Measurements from ENCODE around the gene PIP4K2A. TPM values are rescaled to one million over a fixed set of nuclear protein-coding genes. Genes with fewer than 3 reads are reported as not detected.

PIP4K2A gene
- total RNA-seq, 1 donor from 2014 or later, result 22.4 TPM

DNA sequence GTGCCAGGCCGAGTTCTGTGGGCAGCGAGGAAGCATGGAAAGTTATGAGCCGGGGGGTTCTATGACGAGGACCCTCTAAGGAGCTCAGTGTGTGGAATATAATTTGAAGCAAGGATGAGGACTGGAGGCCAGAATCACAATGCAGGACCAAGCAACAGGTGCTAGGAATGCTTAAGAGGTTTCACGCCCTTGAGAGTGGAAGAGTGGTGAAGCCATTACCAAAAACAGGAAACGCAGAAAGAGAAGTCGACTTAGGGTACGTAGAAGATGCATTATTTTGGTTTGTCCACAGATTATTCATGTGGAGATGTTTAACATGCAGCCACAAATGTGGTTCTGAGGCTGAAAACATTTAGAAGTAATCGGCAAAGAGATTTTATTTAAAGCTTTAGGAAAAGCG lies 78.7 kb downstream of the PIP4K2A start:
- DNase-seq (ENCODE audit: low spot score, unreplicated experiment), result no peak
- H3K27me3 Mint-ChIP-seq, result no peaks in the 10 kb centered on the region
- H3K36me3 Mint-ChIP-seq (ENCODE audit: insufficient read depth), result peaks cover 1% of the 10 kb centered on the region
- no peak overlapping the region for H3K4me3 Mint-ChIP-seq (ENCODE audit: low read depth)
- no peaks in the 10 kb centered on the region for H3K9me3 Mint-ChIP-seq (ENCODE audit: low read depth)
- TF ChIP-seq, protein P1, sequence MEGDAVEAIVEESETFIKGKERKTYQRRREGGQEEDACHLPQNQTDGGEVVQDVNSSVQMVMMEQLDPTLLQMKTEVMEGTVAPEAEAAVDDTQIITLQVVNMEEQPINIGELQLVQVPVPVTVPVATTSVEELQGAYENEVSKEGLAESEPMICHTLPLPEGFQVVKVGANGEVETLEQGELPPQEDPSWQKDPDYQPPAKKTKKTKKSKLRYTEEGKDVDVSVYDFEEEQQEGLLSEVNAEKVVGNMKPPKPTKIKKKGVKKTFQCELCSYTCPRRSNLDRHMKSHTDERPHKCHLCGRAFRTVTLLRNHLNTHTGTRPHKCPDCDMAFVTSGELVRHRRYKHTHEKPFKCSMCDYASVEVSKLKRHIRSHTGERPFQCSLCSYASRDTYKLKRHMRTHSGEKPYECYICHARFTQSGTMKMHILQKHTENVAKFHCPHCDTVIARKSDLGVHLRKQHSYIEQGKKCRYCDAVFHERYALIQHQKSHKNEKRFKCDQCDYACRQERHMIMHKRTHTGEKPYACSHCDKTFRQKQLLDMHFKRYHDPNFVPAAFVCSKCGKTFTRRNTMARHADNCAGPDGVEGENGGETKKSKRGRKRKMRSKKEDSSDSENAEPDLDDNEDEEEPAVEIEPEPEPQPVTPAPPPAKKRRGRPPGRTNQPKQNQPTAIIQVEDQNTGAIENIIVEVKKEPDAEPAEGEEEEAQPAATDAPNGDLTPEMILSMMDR (IDR thresholded peaks at IDR 0.05; ENCODE audit: unreplicated experiment), result no peak
- peaks cover 7% of the 10 kb centered on the region for H3K4me1 Mint-ChIP-seq (ENCODE audit: low read depth)
- H3K27ac Mint-ChIP-seq, result no peak overlapping the region

DNA sequence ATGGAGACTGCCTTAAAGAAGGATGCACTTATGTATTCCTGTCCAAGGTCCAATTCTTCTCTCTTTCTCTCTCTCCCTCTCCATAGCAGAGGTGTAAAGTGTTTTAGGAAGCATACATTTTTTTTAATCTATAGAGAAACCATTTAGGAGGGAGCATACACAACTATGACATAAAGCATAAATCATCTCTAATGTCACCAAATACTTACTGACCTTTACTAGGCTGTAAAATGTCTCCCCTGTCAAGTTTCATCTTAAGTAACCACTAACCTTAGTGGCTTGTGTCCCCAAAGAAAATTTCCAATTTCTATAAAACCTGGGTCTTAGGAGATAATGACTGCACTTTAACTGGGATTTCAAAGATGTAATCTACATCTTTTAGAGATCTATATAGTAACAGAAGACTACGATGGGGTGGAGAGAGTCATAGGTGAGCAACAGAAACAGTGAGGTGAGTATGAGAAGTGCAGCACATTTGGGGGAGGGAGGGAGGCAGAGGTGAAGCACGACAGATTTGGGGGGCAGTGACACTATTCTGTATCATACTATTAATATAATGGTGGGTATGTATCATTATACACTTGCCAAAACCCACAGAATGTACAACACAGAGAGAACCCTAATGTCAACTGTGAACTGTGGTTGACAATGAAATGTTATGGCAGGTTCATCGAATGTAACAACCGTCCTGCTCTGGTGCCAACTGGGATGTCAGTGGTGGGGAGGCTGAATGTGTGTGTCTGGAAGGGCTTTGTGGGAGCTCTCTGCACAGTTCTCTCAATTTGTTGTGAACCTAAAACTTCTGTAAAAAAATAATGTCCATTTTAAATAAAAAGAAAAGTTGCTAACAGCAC lies 79.5 kb downstream of the PIP4K2A start:
- H3K36me3 Mint-ChIP-seq (ENCODE audit: insufficient read depth), result peaks cover 2% of the 10 kb centered on the region
- TF ChIP-seq, protein P1 (IDR thresholded peaks at IDR 0.05; ENCODE audit: unreplicated experiment), result no peak

DNA sequence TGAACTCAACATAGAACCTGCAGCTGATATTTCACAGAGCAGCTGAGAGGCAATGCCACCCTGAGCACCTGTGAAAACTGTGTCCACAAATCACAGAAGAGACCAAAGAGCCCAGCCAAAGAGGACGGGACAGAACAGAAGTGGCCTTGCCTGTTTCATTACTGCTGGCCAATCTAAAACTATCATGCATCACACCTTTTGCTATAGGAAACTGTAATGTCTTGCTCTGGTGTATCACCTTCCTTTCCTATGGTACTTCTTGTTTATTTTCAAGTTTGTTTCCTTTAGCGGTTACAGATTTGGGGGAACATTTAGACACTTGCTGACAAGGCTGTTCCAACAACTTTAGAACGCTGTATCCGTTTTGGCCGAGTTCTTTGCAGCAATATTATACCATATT lies 80.3 kb downstream of the PIP4K2A start:
- Mint-ChIP-seq H3K36me3 (ENCODE audit: insufficient read depth) (peaks cover 2% of the 10 kb centered on the region), H3K9me3 (ENCODE audit: low read depth) (peaks cover under 1% of the 10 kb centered on the region), H3K4me1 (ENCODE audit: low read depth) (peaks cover 8% of the 10 kb centered on the region), H3K4me3 (ENCODE audit: low read depth) (no peak overlapping the region), H3K27me3 (no peaks in the 10 kb centered on the region), H3K27ac (no peak overlapping the region)
- DNase-seq (ENCODE audit: low spot score, unreplicated experiment), result no peak
- TF ChIP-seq, protein P1 (IDR thresholded peaks at IDR 0.05; ENCODE audit: unreplicated experiment), result no peak

More for the DNA sequence above, 79.5 kb downstream of the PIP4K2A start:
- no peak for DNase-seq (ENCODE audit: low spot score, unreplicated experiment)
- no peak overlapping the region for H3K4me3 Mint-ChIP-seq (ENCODE audit: low read depth)
- peaks cover 8% of the 10 kb centered on the region for H3K4me1 Mint-ChIP-seq (ENCODE audit: low read depth)
- H3K27me3 Mint-ChIP-seq, result no peaks in the 10 kb centered on the region
- H3K9me3 Mint-ChIP-seq (ENCODE audit: low read depth), result no peaks in the 10 kb centered on the region
- no peak overlapping the region for H3K27ac Mint-ChIP-seq

DNA sequence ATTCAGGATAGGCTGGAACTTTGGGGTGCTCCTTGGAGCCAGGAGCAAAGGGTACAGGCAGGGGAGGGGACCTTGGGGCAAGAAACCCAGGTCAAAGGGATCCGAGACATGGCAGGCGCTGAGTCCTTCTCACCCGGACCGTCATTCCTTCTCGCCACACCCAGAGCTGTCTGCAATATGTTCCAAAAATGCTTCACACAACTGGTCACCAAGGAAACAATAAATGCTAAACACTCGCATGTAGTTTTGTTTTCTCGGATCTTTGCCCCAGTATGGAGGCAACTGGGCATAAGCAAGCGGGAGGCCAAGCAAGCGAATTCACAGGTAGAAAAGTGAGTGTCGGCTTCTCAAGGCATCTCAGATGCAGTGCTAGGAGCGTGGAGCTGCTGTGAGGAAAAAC lies 80.8 kb downstream of the PIP4K2A start:
- no peaks in the 10 kb centered on the region for H3K27me3 Mint-ChIP-seq
- H3K4me1 Mint-ChIP-seq (ENCODE audit: low read depth), result peaks cover 8% of the 10 kb centered on the region
- no peak for DNase-seq (ENCODE audit: low spot score, unreplicated experiment)
- H3K36me3 Mint-ChIP-seq (ENCODE audit: insufficient read depth), result peaks cover 2% of the 10 kb centered on the region
- no peak overlapping the region for H3K27ac Mint-ChIP-seq
- no peak overlapping the region for H3K4me3 Mint-ChIP-seq (ENCODE audit: low read depth)
- TF ChIP-seq, protein P1 (IDR thresholded peaks at IDR 0.05; ENCODE audit: unreplicated experiment), result no peak
- peaks cover 3% of the 10 kb centered on the region for H3K9me3 Mint-ChIP-seq (ENCODE audit: low read depth)

DNA sequence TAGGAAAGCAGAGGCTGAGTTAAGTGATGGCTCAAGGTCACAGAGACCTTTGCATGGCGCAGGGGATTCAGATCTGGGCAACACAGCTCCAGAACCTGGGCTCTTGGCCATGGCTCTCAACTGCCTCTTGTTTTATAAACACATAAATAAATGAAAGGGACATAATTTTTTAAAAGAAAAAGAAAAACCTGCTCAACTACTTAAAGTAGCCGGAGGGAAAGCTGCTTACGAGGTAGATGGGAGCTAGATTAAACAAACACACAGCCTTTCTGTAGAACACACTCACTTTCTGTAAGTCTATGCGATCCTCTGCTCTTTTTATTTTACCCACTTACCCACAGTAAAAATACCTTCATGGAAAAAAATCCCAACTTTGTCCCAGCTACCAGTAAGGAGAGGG lies 81.3 kb downstream of the PIP4K2A start:
- peaks cover 8% of the 10 kb centered on the region for H3K4me1 Mint-ChIP-seq (ENCODE audit: low read depth)
- peaks cover 3% of the 10 kb centered on the region for H3K9me3 Mint-ChIP-seq (ENCODE audit: low read depth)
- H3K27ac Mint-ChIP-seq, result no peak overlapping the region

More for the DNA sequence above, 81.3 kb downstream of the PIP4K2A start:
- DNase-seq (ENCODE audit: low spot score, unreplicated experiment), result no peak
- Mint-ChIP-seq H3K4me3 (ENCODE audit: low read depth) (no peak overlapping the region), H3K36me3 (ENCODE audit: insufficient read depth) (peaks cover 2% of the 10 kb centered on the region), H3K27me3 (no peaks in the 10 kb centered on the region)
- TF ChIP-seq, protein P1 (IDR thresholded peaks at IDR 0.05; ENCODE audit: unreplicated experiment), result no peak
